Right lung (tissue), 5 donors: ENCODE data around the gene STKLD1. TPM values are rescaled to one million over a fixed set of nuclear protein-coding genes. Genes with fewer than 3 reads are reported as not detected.
A peak's percentile ranks its signal among the peaks of the same experiment; 100 is the strongest.

Source experiments
- DNase-seq, 2 donors: peaks; one replicate each; pipeline ENCODE4 v3.0.0-alpha.2; 2013
- polyA plus RNA-seq, 5 donors: library from polyadenylated mRNA; unstranded; fragments of 120-200 nt; gene quantifications; one replicate each; pipeline versions ENCODE4 v1.2.1 to v1.2.3, GENCODE V29; 2013; ENCODE audit warnings: inconsistent platforms in 1 of 5, low replicate concordance in 1 of 5; ENCODE audit not compliant: insufficient read length in 5 of 5, insufficient read depth in 1 of 5

STKLD1 gene
- polyA plus RNA-seq, 5 donors, result 2.6 to 4.9 (median 3.5) TPM

- no peak for DNase-seq
These were observed 31.9 kb downstream of the STKLD1 start for GRCh38 chr9:133408042-133408441.

GRCh38 chr9:133415170-133415569, 39.0 kb downstream of the STKLD1 start:
- DNase-seq, result no peak

- peak; percentile 87 for DNase-seq
These were observed 41.6 kb downstream of the STKLD1 start, which contains the start of gene REXO4 for GRCh38 chr9:133417541-133418461. Gene REXO4, minus strand, starts transcription at chr9:133418010. Its CDS starts 166 bp downstream, at chr9:133417844.

GRCh38 chr9:133419005-133419404, 42.8 kb downstream of the STKLD1 start:
- DNase-seq, result no peak

GRCh38 chr9:133420392-133420827, 44.2 kb downstream of the STKLD1 start:
- DNase-seq, result no peak

- no peak for DNase-seq
These were observed 45.7 kb downstream of the STKLD1 start, which contains the start of gene ADAMTS13 for GRCh38 chr9:133421615-133422542. Gene ADAMTS13, plus strand, starts transcription at chr9:133422367. Its CDS starts 77 bp downstream, at chr9:133422444.

GRCh38 chr9:133423216-133423615, 47.0 kb downstream of the STKLD1 start:
- DNase-seq, result no peak

- DNase-seq, result no peak
These were observed 48.0 kb downstream of the STKLD1 start for GRCh38 chr9:133424187-133424586.

GRCh38 chr9:133425049-133425632, 49.0 kb downstream of the STKLD1 start:
- no peak for DNase-seq

GRCh38 chr9:133426011-133426410, 49.8 kb downstream of the STKLD1 start:
- no peak for DNase-seq

- no peak for DNase-seq
These were observed 51.6 kb downstream of the STKLD1 start for GRCh38 chr9:133427658-133428348.

- no peak for DNase-seq
These were observed 52.5 kb downstream of the STKLD1 start for GRCh38 chr9:133428617-133429101.

GRCh38 chr9:133429214-133429613, 53.0 kb downstream of the STKLD1 start:
- DNase-seq, result no peak

- DNase-seq, result no peak
These were observed 53.5 kb downstream of the STKLD1 start for GRCh38 chr9:133429641-133430161.

GRCh38 chr9:133430244-133430643, 54.1 kb downstream of the STKLD1 start:
- no peak for DNase-seq

- no peak for DNase-seq
These were observed 57.2 kb downstream of the STKLD1 start for GRCh38 chr9:133433351-133433843.

- DNase-seq, result no peak
These were observed 60.5 kb downstream of the STKLD1 start for GRCh38 chr9:133436681-133437080.

GRCh38 chr9:133437753-133438531, 61.8 kb downstream of the STKLD1 start:
- no peak for DNase-seq

- no peak for DNase-seq
These were observed 63.2 kb downstream of the STKLD1 start for GRCh38 chr9:133439337-133439736.

- DNase-seq, result no peak
These were observed 64.7 kb downstream of the STKLD1 start for GRCh38 chr9:133440874-133441273.
